Measurements from ENCODE around the gene ZNF197.
"Not testable (repeated sequence)": the region's sequence is repeated elsewhere in the genome, so short reads cannot be mapped to it uniquely, and the experiment has no call there.

ZNF197 gene

GRCh38 chr3:44659434-44659833 is 34.6 kb downstream of the ZNF197 start:
- H3K9me3 Mint-ChIP-seq: peaks cover 31% of the 10 kb centered on the region
- H3K27ac Mint-ChIP-seq: no peak overlapping the region
- peaks cover 3% of the 10 kb centered on the region for H3K27me3 Mint-ChIP-seq (ENCODE audit: low read depth)
- H3K4me1 Mint-ChIP-seq: no peaks in the 10 kb centered on the region
- H3K36me3 Mint-ChIP-seq (ENCODE audit: low read depth): peaks cover 89% of the 10 kb centered on the region
- TF ChIP-seq CTCF (IDR thresholded peaks at IDR 0.05; ENCODE audit: unreplicated experiment in 3 of 3): no peak
- no peak overlapping the region for H3K4me3 Mint-ChIP-seq

GRCh38 chr3:44661189-44661588 is 36.4 kb downstream of the ZNF197 start:
- H3K4me1 Mint-ChIP-seq: no peaks in the 10 kb centered on the region
- peaks cover 92% of the 10 kb centered on the region for H3K36me3 Mint-ChIP-seq (ENCODE audit: low read depth)
- TF ChIP-seq CTCF (IDR thresholded peaks at IDR 0.05; ENCODE audit: unreplicated experiment in 3 of 3): peak; percentile 9 to 23 (median 16)
- H3K27me3 Mint-ChIP-seq (ENCODE audit: low read depth): peaks cover 3% of the 10 kb centered on the region
- H3K4me3 Mint-ChIP-seq: no peak overlapping the region
- peaks cover 29% of the 10 kb centered on the region for H3K9me3 Mint-ChIP-seq
- no peak overlapping the region for H3K27ac Mint-ChIP-seq

- no peak for TF ChIP-seq CTCF (IDR thresholded peaks at IDR 0.05; ENCODE audit: unreplicated experiment in 3 of 3)
- peaks cover 6% of the 10 kb centered on the region for H3K9me3 Mint-ChIP-seq
- no peak overlapping the region for H3K27ac Mint-ChIP-seq
- H3K4me3 Mint-ChIP-seq: no peak overlapping the region
- H3K27me3 Mint-ChIP-seq (ENCODE audit: low read depth): no peaks in the 10 kb centered on the region
- H3K36me3 Mint-ChIP-seq (ENCODE audit: low read depth): peaks cover 59% of the 10 kb centered on the region
- no peaks in the 10 kb centered on the region for H3K4me1 Mint-ChIP-seq
Observed at GRCh38 chr3:44665173-44665572, 40.3 kb downstream of the ZNF197 start.

- no peak for TF ChIP-seq CTCF (IDR thresholded peaks at IDR 0.05; ENCODE audit: unreplicated experiment in 3 of 3)
- Mint-ChIP-seq H3K4me1 (no peaks in the 10 kb centered on the region), H3K27me3 (ENCODE audit: low read depth) (no peaks in the 10 kb centered on the region), H3K4me3 (no peak overlapping the region), H3K36me3 (ENCODE audit: low read depth) (peaks cover 47% of the 10 kb centered on the region), H3K9me3 (peaks cover 6% of the 10 kb centered on the region), H3K27ac (no peak overlapping the region)
Observed at GRCh38 chr3:44666346-44666745, 41.5 kb downstream of the ZNF197 start.

GRCh38 chr3:44669760-44670159 is 44.9 kb downstream of the ZNF197 start:
- TF ChIP-seq CTCF (IDR thresholded peaks at IDR 0.05; ENCODE audit: unreplicated experiment in 3 of 3): no peak
- Mint-ChIP-seq H3K4me1 (no peaks in the 10 kb centered on the region), H3K27ac (no peak overlapping the region), H3K36me3 (ENCODE audit: low read depth) (peaks cover 36% of the 10 kb centered on the region), H3K9me3 (peaks cover 22% of the 10 kb centered on the region), H3K4me3 (no peak overlapping the region), H3K27me3 (ENCODE audit: low read depth) (no peaks in the 10 kb centered on the region)

- Mint-ChIP-seq H3K9me3 (peaks cover 28% of the 10 kb centered on the region), H3K36me3 (ENCODE audit: low read depth) (peaks cover 27% of the 10 kb centered on the region)
- not testable (repeated sequence) for H3K27me3 Mint-ChIP-seq (ENCODE audit: low read depth); H3K4me1 Mint-ChIP-seq; H3K27ac Mint-ChIP-seq; H3K4me3 Mint-ChIP-seq
Observed at GRCh38 chr3:44673466-44673865, 48.6 kb downstream of the ZNF197 start.

Data from nephron (organoid).